HG03558 (cell line): ENCODE data around the gene IGF2BP1.
"Not testable (repeated sequence)": the region's sequence is repeated elsewhere in the genome, so short reads cannot be mapped to it uniquely, and the experiment has no call there.

Experiments used
- ATAC-seq: cut with Tn5 transposase; IDR thresholded peaks from one replicate; pipeline ENCODE4 v1.9.1; 2021; ENCODE audit warnings: moderate number of reproducible peaks; ENCODE audit not compliant: unreplicated experiment; ENCODE audit errors: extremely low read depth

Gene IGF2BP1

DNA sequence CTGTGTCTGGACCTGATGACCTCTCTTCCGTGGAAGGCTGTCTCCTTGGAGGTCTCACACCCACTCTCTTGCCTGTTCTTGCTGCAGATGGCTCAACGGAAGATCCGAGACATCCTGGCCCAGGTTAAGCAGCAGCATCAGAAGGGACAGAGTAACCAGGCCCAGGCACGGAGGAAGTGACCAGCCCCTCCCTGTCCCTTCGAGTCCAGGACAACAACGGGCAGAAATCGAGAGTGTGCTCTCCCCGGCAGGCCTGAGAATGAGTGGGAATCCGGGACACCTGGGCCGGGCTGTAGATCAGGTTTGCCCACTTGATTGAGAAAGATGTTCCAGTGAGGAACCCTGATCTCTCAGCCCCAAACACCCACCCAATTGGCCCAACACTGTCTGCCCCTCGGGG, 52.1 kb downstream of the IGF2BP1 start:
- ATAC-seq: no peak

DNA sequence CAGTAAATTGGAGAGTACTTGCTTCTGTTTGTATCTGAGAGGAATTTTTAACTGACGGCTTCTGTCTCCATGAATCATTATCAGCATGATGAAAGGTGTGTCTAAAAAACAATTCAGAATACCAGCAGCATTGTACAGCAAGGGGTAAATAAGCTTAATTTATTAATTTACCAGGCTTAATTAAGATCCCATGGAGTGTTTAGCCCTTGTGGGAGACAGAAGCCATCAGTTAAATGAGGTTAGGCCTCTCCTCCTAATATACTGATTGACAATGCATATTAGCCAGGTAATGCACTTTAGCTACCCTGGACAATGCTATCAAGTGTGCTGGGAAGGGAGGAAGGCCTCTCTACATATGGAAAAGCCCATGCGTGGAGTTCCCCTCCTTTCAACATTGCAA, 53.4 kb downstream of the IGF2BP1 start:
- ATAC-seq: no peak

DNA sequence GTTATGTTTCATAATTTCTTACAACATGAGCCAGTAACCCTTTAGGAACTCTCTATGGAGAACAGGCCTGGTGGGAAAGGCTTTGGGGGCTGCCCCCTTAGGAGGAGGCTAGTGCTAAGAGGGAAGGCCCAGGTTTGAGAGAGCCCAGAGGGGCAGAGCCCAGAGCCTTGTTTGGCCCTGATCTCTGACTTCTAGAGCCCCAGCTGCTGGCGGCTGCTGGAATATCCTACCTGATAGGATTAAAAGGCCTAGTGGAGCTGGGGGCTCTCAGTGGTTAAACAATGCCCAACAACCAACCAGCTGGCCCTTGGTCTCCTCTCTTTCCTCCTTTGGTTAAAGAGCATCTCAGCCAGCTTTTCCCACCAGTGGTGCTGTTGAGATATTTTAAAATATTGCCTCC, 54.1 kb downstream of the IGF2BP1 start:
- no peak for ATAC-seq

DNA sequence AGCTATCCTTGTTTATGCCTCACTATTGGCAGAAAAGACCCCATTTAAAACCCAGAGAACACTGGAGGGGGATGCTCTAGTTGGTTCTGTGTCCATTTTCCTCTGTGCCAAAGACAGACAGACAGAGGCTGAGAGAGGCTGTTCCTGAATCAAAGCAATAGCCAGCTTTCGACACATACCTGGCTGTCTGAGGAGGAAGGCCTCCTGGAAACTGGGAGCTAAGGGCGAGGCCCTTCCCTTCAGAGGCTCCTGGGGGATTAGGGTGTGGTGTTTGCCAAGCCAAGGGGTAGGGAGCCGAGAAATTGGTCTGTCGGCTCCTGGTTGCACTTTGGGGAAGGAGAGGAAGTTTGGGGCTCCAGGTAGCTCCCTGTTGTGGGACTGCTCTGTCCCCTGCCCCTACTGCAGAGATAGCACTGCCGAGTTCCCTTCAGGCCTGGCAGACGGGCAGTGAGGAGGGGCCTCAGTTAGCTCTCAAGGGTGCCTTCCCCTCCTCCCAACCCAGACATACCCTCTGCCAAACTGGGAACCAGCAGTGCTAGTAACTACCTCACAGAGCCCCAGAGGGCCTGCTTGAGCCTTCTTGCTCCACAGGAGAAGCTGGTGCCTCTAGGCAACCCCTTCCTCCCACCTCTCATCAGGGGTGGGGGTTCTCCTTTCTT, 56.1 kb downstream of the IGF2BP1 start:
- ATAC-seq: no peak

DNA sequence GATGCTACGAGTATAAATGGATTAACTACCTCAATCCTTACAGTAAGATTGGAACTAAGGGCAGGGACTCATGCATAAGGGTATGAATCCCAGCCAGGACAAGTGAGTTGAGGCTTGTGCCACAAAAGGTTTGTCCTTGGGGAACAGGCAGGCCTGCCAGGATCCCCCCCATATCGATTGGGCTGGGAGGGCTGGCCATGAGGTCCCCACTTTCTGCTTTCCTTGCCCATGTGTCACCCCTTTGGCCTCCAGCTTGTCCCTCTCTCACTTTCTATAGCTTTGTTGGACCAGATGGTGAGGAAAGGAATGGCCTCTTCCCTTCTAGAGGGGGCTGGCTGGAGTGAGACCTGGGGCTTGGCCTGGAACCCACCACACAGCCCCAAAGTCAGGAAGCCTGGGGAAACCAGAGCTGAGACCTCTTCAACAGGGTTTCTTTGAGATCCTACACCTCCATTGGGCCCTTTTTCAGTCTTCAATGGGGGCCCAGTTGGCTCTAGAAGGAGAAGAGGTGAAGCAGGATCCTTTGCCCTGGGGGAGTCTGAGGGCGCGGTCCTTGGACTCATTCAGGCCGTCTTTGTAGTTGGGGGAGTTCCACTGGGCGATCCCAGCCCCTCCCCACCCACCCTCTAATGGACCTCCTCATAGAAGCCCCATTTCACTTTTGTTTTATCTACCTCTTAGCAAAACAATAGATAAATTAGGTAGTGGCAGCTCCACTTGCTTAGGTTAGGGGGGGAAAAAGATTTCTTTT, 57.3 kb downstream of the IGF2BP1 start:
- no peak for ATAC-seq

DNA sequence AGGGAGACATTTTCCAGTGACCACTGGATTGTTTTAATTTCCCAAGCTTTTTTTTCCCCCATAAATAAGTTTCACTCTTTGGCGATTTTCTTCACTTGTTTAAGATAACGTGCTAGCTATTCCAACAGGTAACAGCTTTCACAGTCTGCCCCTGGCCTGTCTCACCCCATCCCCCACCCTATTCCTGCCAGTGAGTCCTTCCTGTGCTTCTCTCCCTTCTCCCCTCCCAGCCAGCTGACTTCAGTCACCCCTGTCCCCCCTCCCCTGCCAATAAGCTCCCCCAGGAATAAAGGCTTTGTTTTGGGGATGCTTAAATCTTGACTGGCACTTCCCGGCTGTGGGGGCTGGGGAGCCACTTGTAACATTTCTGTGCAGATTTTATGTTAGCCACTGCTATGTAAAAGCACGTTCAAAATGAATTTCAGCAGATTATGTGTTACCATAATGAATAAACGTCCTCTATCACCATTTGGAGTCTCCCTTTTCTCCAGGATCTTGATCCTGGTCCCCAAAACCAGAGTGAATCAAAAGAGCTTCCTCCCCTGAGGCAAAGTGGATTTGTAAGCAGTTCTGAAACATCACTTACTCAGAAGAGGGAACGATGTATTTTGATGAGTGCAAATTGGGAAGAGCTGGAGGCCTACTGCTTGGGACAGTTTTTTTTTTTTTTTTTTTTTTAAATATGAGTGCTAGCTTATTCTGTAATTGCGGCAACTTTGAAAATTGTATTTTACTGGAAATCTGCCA, 58.2 kb downstream of the IGF2BP1 start:
- no peak for ATAC-seq

DNA sequence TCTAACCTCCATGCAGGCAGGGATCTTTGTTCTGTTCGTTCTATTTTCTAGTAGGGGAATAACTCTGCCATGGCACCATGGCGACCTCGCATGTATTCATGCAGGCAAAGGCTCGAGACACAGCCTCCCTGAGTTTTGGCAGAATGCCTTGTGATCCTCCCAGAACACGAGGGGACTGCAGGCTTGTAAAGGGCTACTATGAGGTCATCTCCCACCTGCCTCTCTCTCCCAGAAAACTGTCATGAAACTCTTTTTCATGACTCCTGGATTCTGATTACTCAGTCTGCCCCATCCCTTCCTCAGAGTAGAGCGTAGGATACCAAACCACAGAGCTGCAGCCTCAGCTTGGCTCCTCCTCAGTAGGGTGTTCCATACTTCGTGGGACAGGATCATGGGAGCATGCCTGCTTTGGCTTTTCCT, 64.3 kb downstream of the IGF2BP1 start:
- ATAC-seq: no peak

DNA sequence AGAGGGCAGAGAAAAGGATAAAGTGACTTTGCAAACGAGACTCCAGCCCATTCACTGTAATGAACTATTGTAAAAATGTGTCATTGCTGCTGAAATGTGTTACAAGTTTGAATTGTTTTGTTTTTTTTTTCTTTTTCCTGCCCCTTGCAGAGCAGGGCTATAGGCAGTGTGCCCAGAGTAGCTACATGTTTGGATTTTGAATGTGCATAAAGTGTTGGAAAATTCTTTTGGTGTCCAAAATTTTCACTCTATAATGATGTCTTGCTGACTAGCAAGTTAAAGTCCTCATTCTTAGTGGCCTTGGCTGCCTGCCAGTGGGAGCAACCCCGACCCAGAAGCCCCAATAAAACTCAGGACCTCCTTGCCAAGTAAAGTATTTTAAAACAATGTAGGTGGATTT, 66.5 kb downstream of the IGF2BP1 start:
- no peak for ATAC-seq

DNA sequence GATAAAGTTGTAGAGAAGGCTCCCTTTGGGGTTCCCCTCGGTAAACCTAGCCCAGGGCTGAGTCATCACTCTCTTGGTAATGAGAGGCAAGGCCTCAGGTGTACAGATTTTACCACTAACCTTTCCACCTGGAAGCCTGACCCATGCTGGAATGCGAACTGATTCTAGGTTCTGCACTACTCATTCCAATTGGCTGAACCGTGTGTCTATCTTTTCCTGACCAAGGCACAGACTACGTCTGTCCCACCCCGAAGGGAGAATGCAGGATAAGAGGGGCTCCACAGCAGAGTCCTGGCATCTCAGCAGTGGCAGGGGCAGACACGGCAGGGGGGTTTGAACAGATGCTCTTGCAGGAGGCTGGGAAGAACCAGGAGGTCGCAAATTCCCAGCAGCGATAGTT, 70.0 kb downstream of the IGF2BP1 start:
- no peak for ATAC-seq

DNA sequence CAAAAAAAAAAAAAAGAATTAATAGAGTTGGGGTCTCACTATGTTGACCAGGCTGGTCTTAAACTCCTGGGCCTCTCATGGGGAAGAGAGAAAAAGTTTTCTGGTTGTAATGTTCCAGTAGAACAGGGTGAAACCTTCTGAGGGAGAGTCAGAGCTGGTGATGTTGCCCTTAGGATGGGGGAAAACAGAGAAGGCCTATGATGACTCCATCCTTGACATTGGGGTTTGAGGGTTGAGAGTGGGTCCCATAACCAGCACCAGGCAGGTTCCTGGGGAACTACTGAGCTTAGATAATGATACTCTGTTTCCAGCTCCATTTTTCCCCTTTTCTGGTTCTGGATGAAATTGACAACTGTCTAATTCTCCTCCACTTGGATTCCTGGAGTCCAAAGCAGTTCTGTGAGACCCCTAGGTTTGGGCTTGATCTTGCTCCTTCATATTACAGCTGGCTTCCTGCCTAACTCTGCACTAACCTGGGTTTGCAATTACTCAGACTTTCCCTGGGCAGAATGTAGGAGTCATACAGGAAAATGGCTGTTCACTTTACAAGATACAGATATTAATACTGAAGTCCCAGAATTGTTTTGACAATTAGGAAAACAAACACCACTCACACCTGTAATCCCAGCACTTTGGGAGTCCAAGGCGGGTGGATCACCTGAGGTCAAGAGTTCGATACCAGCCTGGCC, 72.5 kb downstream of the IGF2BP1 start:
- no peak for ATAC-seq

DNA sequence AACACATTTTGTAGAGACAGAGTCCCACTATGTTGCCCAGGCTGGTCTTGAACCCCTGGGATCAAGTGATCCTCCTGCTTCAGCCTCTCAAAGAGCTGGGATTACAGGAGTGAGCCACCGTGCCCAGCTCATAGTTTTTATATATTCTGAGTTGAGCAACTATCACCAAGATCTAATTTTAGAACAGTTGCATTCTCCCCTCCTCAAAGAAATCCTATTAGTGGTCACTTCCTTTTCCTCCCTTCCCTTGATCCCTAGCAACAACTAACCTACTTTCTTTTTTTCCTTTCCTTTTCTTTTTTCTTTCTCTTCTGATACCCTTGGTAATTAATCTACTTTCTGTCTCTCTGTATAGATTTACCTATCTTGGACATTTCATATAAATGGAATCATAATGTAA, 73.9 kb downstream of the IGF2BP1 start:
- ATAC-seq: no peak

DNA sequence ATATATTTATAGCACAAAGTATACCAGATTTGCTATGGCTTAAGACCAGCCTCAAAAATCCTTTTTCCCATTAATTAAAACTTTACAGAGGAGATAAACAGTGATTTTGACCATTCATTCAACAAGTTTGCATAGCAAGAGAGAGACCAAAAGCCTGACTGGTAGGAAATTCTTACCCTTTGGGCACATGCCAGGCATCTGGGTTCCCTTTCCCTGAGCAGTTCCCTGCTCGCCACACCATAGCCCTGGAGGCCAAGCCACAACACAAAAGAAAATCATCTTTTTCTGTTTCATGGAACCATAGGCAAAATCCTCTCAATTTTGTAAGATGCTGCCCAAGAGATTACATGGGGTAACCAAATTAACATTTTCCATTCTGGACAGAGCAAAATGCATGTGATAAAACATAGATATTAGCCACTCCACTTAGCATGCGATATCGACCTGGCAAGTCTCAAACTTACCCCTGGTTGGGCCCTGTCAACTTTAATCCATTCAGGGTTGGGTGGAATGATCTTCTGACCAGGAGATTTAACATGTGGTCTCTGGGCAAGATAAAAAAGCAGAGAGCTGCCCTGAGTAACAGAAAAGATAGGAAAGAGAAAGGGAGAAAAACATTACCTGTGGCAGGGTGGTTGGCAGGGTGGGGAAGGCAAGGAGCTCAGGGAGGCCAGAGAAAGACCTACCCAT, 77.8 kb downstream of the IGF2BP1 start:
- ATAC-seq: no peak

DNA sequence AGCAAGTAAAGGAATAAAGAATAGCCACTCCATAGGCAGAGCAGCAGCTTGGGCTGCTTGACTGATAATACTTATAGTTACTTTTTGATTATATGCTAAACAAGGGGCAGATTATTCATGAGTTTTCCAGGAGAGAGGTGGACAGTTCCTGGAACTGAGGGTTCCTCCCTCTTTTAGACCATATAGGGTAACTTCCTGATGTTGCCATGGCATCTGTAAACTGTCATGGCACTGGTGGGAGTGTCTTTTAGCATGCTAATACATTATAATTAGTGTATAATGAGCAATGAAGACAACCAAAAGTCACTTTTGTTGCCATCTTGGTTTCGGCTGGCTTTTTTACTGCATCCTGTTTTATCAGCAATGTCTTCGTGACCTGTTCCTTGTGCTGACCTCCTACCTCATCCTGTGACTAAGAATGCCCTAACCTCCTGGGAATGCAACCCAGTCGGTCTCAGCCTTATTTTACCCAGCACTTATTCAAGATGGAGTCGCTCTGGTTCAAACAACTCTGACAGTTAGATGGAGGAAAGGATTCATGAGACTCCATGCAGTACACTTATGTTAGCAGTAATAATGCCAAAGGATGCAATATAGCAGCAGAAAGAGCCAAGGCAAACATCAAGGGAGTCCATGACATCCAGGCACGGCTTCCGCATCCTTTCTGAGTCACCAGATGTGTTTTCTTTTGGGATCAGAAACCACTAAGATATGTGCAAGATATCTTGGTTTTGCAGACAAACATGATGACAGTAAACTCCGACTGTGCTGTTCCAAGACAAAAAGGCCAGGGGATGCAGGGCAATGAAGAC, 79.6 kb downstream of the IGF2BP1 start:
- no peak for ATAC-seq

DNA sequence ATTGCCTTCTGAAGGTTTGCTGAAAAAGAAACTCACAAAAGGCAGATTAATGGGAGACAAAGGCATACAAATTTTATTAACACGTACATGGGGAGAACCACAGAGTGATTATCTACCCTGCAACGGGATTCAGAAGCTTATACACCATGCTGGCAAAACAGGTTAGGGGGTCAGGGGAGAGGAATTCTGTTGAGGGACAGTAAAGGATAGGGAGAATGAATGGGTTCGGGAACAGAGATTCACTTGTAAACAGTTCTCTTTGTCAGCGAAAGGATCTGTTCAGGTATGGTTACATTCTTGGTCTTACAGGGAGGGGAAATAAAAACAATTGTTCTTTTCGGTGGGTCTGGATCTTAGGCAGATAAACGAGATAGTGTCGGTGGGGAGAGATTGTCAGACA, 81.1 kb downstream of the IGF2BP1 start:
- ATAC-seq: no peak

DNA sequence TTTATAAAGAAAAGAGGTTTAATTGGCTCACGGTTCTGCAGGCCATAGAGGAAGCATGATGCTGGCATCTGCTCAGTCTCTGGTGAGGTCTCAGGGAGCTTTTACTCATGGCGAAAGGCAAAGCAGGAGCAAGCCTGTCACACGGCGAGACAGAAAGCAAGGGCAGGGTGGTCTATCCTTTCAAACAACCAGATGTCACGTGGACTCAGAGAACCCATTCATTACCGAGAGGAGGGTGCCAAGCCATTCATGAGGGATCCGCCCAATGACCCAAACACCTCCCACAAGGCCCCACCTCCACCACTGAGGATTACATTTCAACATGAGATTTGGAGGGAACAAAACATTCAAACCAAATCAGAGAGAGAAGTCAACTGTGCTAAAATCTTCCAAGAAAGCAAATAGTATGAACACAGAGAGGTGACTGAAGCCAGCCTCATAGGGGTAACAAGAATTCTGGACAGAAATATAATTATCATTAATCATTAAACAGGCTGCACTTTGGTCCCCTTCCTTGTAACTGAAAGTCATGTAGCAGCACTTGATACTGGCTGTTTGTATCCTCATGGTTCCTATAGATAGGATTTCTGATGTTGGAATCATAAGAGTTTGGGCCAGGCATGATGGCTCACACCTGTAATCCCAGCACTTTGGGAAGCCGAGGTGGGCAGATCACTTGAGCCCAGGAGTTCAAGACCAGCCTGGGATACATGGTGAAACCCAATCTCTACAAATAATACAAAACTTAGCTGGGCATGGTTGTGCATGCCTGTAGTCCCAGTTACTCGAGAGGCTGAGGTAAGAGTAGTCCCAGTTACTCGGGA, 82.9 kb downstream of the IGF2BP1 start:
- ATAC-seq: no peak

DNA sequence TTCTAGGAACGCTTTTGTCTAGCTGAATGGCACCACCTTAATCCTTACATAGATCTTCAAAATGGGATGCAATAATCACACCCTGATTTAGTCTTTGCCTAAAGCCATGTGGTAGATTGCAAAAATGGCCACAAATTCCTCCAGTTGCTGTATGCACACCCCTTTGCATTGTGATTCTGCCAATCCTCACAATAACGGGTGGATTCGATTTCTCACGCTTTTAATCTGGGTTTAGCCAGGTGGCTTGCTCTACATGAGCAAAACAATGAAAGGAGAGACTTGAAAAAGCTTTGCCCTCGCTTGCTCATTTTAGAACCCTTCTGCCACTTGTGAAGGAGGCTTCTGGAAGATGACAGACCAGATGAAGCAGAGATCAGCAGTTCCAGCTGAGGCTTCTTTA, 85.0 kb downstream of the IGF2BP1 start:
- no peak for ATAC-seq

DNA sequence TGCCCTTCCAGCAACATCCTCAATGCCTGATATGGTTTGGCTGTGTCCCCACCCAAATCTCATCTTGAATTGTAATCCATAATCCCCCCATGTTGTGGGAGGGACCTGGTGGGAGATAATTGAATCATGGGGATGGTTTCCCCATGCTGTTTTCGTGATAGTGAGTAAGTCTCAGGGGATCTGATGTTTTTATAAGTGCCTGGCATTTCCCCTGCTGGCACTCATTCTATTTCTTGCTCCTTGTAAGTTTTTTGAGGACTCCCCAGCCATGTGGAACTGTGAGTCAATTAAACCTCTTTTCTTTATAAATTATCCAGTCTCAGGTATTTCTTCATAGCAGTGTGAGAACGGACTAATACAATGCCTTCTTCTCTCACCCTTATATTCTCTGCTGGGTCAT, 87.9 kb downstream of the IGF2BP1 start:
- not testable (repeated sequence) for ATAC-seq

DNA sequence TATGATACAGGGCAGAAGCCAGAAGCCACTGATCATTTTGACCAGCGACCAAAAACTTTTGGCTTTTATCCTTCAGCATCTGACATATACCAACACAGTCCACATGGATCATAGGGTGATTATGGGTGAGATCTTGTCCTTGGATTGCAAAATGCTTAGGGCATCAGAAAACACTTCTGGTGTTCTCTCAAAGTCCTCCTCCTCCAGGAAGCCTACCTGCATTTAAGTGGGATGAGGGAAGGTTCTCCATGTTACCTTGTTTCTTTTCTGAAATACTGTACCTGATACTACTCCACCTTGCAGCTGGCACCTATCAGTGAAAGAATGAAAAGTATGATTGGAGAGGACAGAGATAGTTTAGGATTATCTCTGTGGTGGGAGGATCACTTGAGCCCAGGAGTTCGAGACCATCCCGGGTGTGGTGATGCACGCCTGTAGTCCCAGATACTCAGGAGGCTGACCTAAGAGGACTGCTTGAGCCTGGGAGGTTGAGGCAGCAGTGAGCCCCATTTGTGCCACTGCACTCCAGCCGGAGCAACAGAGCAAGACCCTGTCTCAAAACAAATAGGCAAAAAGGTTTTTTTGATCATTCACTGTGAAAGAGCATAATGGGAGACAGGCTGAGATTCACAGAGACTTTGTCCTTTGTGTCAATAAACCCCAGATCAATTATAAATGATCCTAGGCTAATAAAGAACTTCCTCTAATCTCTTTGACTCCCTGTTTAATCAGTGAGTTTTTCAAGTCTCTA, 88.6 kb downstream of the IGF2BP1 start:
- ATAC-seq: no peak
